ENCODE data around the gene GOLGA1.

The GOLGA1 gene

GRCh38 chr9:124908098-124908497 is 32.8 kb downstream of the GOLGA1 start:
- TF ChIP-seq CTCF (conservative IDR thresholded peaks at IDR 0.05) = no peak
- peak overlapping the region; percentile 6; the same call in 1 of the 2 replicates for H3K27ac ChIP-seq

GRCh38 chr9:124906966-124907365 is 33.9 kb downstream of the GOLGA1 start:
- TF ChIP-seq CTCF (conservative IDR thresholded peaks at IDR 0.05) = no peak
- H3K27ac ChIP-seq = peak overlapping the region; percentile 42

GRCh38 chr9:124899845-124900244 is 41.0 kb downstream of the GOLGA1 start:
- no peak for TF ChIP-seq CTCF (conservative IDR thresholded peaks at IDR 0.05)
- no peak overlapping the region for H3K27ac ChIP-seq

- TF ChIP-seq CTCF (conservative IDR thresholded peaks at IDR 0.05) = no peak
- no peak overlapping the region for H3K27ac ChIP-seq
Observed at GRCh38 chr9:124897570-124898460, 43.1 kb downstream of the GOLGA1 start.

- no peak overlapping the region for H3K27ac ChIP-seq
- peak; percentile 71 for TF ChIP-seq CTCF (conservative IDR thresholded peaks at IDR 0.05)
Observed at GRCh38 chr9:124894741-124895170, 46.1 kb downstream of the GOLGA1 start.

GRCh38 chr9:124894035-124894740 is 46.7 kb downstream of the GOLGA1 start:
- no peak for TF ChIP-seq CTCF (conservative IDR thresholded peaks at IDR 0.05)
- no peak overlapping the region for H3K27ac ChIP-seq

- no peak overlapping the region for H3K27ac ChIP-seq
- no peak for TF ChIP-seq CTCF (conservative IDR thresholded peaks at IDR 0.05)
Observed at GRCh38 chr9:124890179-124890578, 50.7 kb downstream of the GOLGA1 start.

All from VCaP (cell line).